H9 (cell line): ENCODE data around the gene CSDE1. TPM values are rescaled to one million over a fixed set of nuclear protein-coding genes. Genes with fewer than 3 reads are reported as not detected.
A peak's percentile ranks its signal among the peaks of the same experiment; 100 is the strongest.
"Not testable (repeated sequence)": the region's sequence is repeated elsewhere in the genome, so short reads cannot be mapped to it uniquely, and the experiment has no call there.

Source experiments
- DNase-seq: peaks from one replicate; pipeline ENCODE4 v3.0.0-alpha.2; 2017
- H2AFZ ChIP-seq: one replicate; pipeline ENCODE4 v1.6.1; 2013; ENCODE audit warnings: mild to moderate bottlenecking, low read length, control low read depth, moderate library complexity
- H2AK5ac ChIP-seq: 2 replicates; pipeline ENCODE4 v1.6.1; 2013; ENCODE audit warnings: low read length, control low read depth, mixed read lengths; ENCODE audit not compliant: insufficient read length
- H2BK120ac ChIP-seq: one replicate; pipeline ENCODE4 v1.6.1; 2013; ENCODE audit warnings: low read depth, mild to moderate bottlenecking, low read length, control low read depth, inconsistent platforms; ENCODE audit not compliant: poor library complexity, severe bottlenecking
- H2BK12ac ChIP-seq: 2 replicates; pipeline ENCODE4 v1.6.1; 2013; ENCODE audit warnings: low read length, control low read depth, mixed read lengths, low read depth; ENCODE audit not compliant: insufficient read length
- H2BK15ac ChIP-seq: 2 replicates; pipeline ENCODE4 v1.6.1; 2013; ENCODE audit warnings: low read depth, low read length, control low read depth
- H2BK20ac ChIP-seq: one replicate; pipeline ENCODE4 v1.6.1; 2013; ENCODE audit warnings: low read depth, mild to moderate bottlenecking, low read length, control low read depth, inconsistent platforms; ENCODE audit not compliant: poor library complexity, severe bottlenecking
- H2BK5ac ChIP-seq: 2 replicates; pipeline ENCODE4 v1.6.1; 2013; ENCODE audit warnings: low read length, control low read depth, mixed read lengths; ENCODE audit not compliant: insufficient read length
- H3K14ac ChIP-seq: 2 replicates; pipeline ENCODE4 v1.6.1; 2013; ENCODE audit warnings: low read length, control low read depth; ENCODE audit not compliant: insufficient read depth
- H3K18ac ChIP-seq: 2 replicates; pipeline ENCODE4 v1.6.1; 2013; ENCODE audit warnings: low read depth, mild to moderate bottlenecking, mixed read lengths, low read length, control low read depth; ENCODE audit not compliant: insufficient read length
- H3K23ac ChIP-seq: 2 replicates; pipeline ENCODE4 v1.6.1; 2013; ENCODE audit warnings: low read length, control low read depth, mixed read lengths, low read depth; ENCODE audit not compliant: insufficient read length
- H3K23me2 ChIP-seq: 2 replicates; pipeline ENCODE4 v1.6.1; 2013; ENCODE audit warnings: low read depth, mild to moderate bottlenecking, mixed read lengths, low read length, control low read depth; ENCODE audit not compliant: insufficient read length, poor library complexity, severe bottlenecking
- H3K27ac ChIP-seq: 2 replicates; pipeline ENCODE4 v1.5.1; 2013; ENCODE audit warnings: low read length, control low read depth, mixed read lengths, low read depth; ENCODE audit not compliant: insufficient read length
- H3K27me3 ChIP-seq: 2 replicates; pipeline ENCODE4 v1.6.1; 2013; ENCODE audit warnings: low read length, control low read depth, inconsistent platforms; ENCODE audit not compliant: insufficient read depth
- H3K4ac ChIP-seq: 2 replicates; pipeline ENCODE4 v1.6.1; 2013; ENCODE audit warnings: low read depth, mild to moderate bottlenecking, control low read depth, inconsistent platforms, low read length, moderate library complexity
- H3K4me1 ChIP-seq: 2 replicates; pipeline ENCODE4 v1.6.1; 2013; ENCODE audit warnings: low read length, control low read depth, inconsistent platforms; ENCODE audit not compliant: insufficient read depth
- H3K4me2 ChIP-seq: 2 replicates; pipeline ENCODE4 v1.6.1; 2013; ENCODE audit warnings: low read length, control low read depth, mixed read lengths; ENCODE audit not compliant: insufficient read length, insufficient read depth
- H3K56ac ChIP-seq: 2 replicates; pipeline ENCODE4 v1.6.1; 2013; ENCODE audit warnings: low read depth, mild to moderate bottlenecking, mixed read lengths, low read length, control low read depth; ENCODE audit not compliant: insufficient read length
- H3K79me1 ChIP-seq: 2 replicates; pipeline ENCODE4 v1.6.1; 2013; ENCODE audit warnings: low read depth, mild to moderate bottlenecking, moderate library complexity, low read length, control low read depth, inconsistent platforms; ENCODE audit not compliant: insufficient read depth, poor library complexity, severe bottlenecking
- H3K79me2 ChIP-seq: 2 replicates; pipeline ENCODE4 v1.6.1; 2013; ENCODE audit warnings: low read length, control low read depth, inconsistent platforms; ENCODE audit not compliant: insufficient read depth
- H3K9ac ChIP-seq: 2 replicates; pipeline ENCODE4 v1.6.1; 2013; ENCODE audit warnings: low read length, control low read depth, mixed read lengths; ENCODE audit not compliant: insufficient read length; ENCODE audit errors: extremely low read depth
- H3K9me3 ChIP-seq: one replicate; pipeline ENCODE4 v1.6.1; 2013; ENCODE audit warnings: low read depth, low read length, inconsistent platforms; ENCODE audit not compliant: control insufficient read depth
- H3T11ph ChIP-seq: one replicate; pipeline ENCODE4 v1.6.1; 2013; ENCODE audit warnings: mild to moderate bottlenecking, low read length, control low read depth, inconsistent platforms
- H4K20me1 ChIP-seq: one replicate; pipeline ENCODE4 v1.6.1; 2013; ENCODE audit not compliant: control insufficient read depth, insufficient read length, insufficient read depth
- H4K5ac ChIP-seq: 2 replicates; pipeline ENCODE4 v1.6.1; 2013; ENCODE audit warnings: low read depth, mild to moderate bottlenecking, mixed read lengths, low read length, control low read depth; ENCODE audit not compliant: insufficient read length
- H4K8ac ChIP-seq: replicated peaks from 2 replicates; pipeline ENCODE4 v1.6.1; 2013; ENCODE audit warnings: low read length, control low read depth, mixed read lengths, low read depth; ENCODE audit not compliant: insufficient read length
- H4K91ac ChIP-seq: 2 replicates; pipeline ENCODE4 v1.6.1; 2013; ENCODE audit warnings: low read depth, mild to moderate bottlenecking, moderate library complexity, mixed read lengths, low read length, control low read depth; ENCODE audit not compliant: insufficient read length
- H3K27ac Mint-ChIP-seq, 3 experiments: 2 replicates in 2 of 3; 3 replicates in 1 of 3; pipeline ENCODE4 v1.8.0; 2020 to 2021; ENCODE audit warnings: mixed read lengths in 3 of 3, mild to moderate bottlenecking in 1 of 3, moderate library complexity in 1 of 3
- H3K27me3 Mint-ChIP-seq: 2 replicates; pipeline ENCODE4 v1.8.0; 2021; ENCODE audit warnings: low read depth, mild to moderate bottlenecking, moderate library complexity, mixed read lengths
- H3K36me3 Mint-ChIP-seq, 3 experiments: 2 replicates in 2 of 3; 3 replicates in 1 of 3; pipeline ENCODE4 v1.8.0; 2020 to 2021; ENCODE audit warnings: low read depth in 3 of 3, mixed read lengths in 3 of 3; ENCODE audit not compliant: insufficient read depth in 1 of 3
- H3K4me1 Mint-ChIP-seq, 2 experiments: 2 replicates each; pipeline ENCODE4 v1.8.0; 2020; ENCODE audit warnings: mixed read lengths in 2 of 2
- H3K4me3 Mint-ChIP-seq, 2 experiments: 2 replicates in 1 of 2; 3 replicates in 1 of 2; pipeline ENCODE4 v1.8.0; 2020 to 2021; ENCODE audit warnings: mild to moderate bottlenecking in 2 of 2, mixed read lengths in 2 of 2, moderate library complexity in 1 of 2
- H3K9me3 Mint-ChIP-seq, 2 experiments: 2 replicates in 1 of 2; 3 replicates in 1 of 2; pipeline ENCODE4 v1.8.0; 2020; ENCODE audit warnings: mild to moderate bottlenecking in 2 of 2, mixed read lengths in 2 of 2, moderate library complexity in 1 of 2
- CTCF ChIP-seq: fragments of 200-600 bp; sonication (generic); conservative IDR thresholded peaks from 3 replicates; pipeline ENCODE4 v1.8.0; 2021; ENCODE audit warnings: antibody characterized with exemption, mild to moderate bottlenecking
- WGBS: extraction: QIAGEN DNeasy Blood & Tissue Kit; methylation state at CpG from one replicate; pipeline ENCODE4 v1.1.7; 2013; ENCODE audit warnings: missing lambda C conversion rate, low lambda C conversion rate, mixed read lengths; ENCODE audit not compliant: insufficient read length; ENCODE audit errors: extremely low coverage; 5-methylcytosine and 5-hydroxymethylcytosine counted together
- total RNA-seq: library from RNA; stranded (reverse); gene quantifications from 2 replicates; pipeline ENCODE4 v1.2.1, GENCODE V29; 2021

CSDE1 gene
- total RNA-seq, 1 experiment from 2014 or later: 645 TPM

GRCh38 chr1:114779722-114780121 lies 21.9 kb upstream of the CSDE1 start:
- H2AFZ ChIP-seq: no peak overlapping the region
- H3K23me2 ChIP-seq: peaks cover 2% of the 10 kb centered on the region
- no peak overlapping the region for H4K91ac ChIP-seq
- no peaks in the 10 kb centered on the region for H3K9me3 ChIP-seq
- H2BK12ac ChIP-seq: no peak overlapping the region
- no peak overlapping the region for H3K56ac ChIP-seq
- H3K79me1 ChIP-seq: no peaks in the 10 kb centered on the region
- Mint-ChIP-seq H3K4me3 (peak overlapping the region; percentile 99), H3K27me3 (peaks cover 37% of the 10 kb centered on the region), H3K27ac (peak overlapping the region in 1 of 3 experiments; percentile 99; a peak in 3 of 7 replicates), H3K4me1 (peaks cover 3 to 7% of the 10 kb centered on the region in 2 experiments; a peak in 2 of 4 replicates), H3K9me3 (no peaks in the 10 kb centered on the region; a peak in 1 of 5 replicates), H3K36me3 (peaks cover 28 to 38% (median 33%) of the 10 kb centered on the region in 3 experiments)
- H2AK5ac ChIP-seq: no peak overlapping the region
- H2BK5ac ChIP-seq: no peak overlapping the region
- no peak overlapping the region for H4K5ac ChIP-seq
- no peak overlapping the region for H2BK20ac ChIP-seq
- H3K27ac ChIP-seq: peak overlapping the region; percentile 2
- H3K4ac ChIP-seq: no peak overlapping the region
- no peak overlapping the region for H3K14ac ChIP-seq
- H2BK15ac ChIP-seq: no peak overlapping the region
- H4K20me1 ChIP-seq: no peaks in the 10 kb centered on the region
- no peak overlapping the region for H3K18ac ChIP-seq
- no peak for DNase-seq
- H3K23ac ChIP-seq: no peak overlapping the region
- no peak overlapping the region for H2BK120ac ChIP-seq
- H3K4me2 ChIP-seq: peak overlapping the region; percentile 97
- no peak for TF ChIP-seq CTCF
- H3K9ac ChIP-seq: peak overlapping the region; percentile 96
- H3K79me2 ChIP-seq: no peaks in the 10 kb centered on the region; the same call in 1 of the 2 replicates
- H4K8ac ChIP-seq: no peak overlapping the region
- no peak overlapping the region for H3T11ph ChIP-seq
- no peaks in the 10 kb centered on the region for H3K4me1 ChIP-seq
- H3K27me3 ChIP-seq: no peaks in the 10 kb centered on the region

- H3K27me3 Mint-ChIP-seq, H3K4me1 Mint-ChIP-seq, H3K27ac ChIP-seq, H2BK15ac ChIP-seq, H2BK20ac ChIP-seq, H3K4me3 Mint-ChIP-seq, H3K23ac ChIP-seq, H4K91ac ChIP-seq, DNase-seq, H3K79me2 ChIP-seq, H3K79me1 ChIP-seq, H3K18ac ChIP-seq, H3K9me3 ChIP-seq, H3K4ac ChIP-seq, H4K5ac ChIP-seq, H2AFZ ChIP-seq, H2AK5ac ChIP-seq, H2BK120ac ChIP-seq, H3K23me2 ChIP-seq, H3K14ac ChIP-seq, H4K20me1 ChIP-seq, H3K4me2 ChIP-seq, H3T11ph ChIP-seq, H3K27me3 ChIP-seq, H4K8ac ChIP-seq, H3K9me3 Mint-ChIP-seq, H3K9ac ChIP-seq, H3K27ac Mint-ChIP-seq, H3K4me1 ChIP-seq, H2BK5ac ChIP-seq, H3K56ac ChIP-seq, H2BK12ac ChIP-seq: not testable (repeated sequence)
- peaks cover 28 to 56% (median 47%) of the 10 kb centered on the region in 3 experiments for H3K36me3 Mint-ChIP-seq
- no CpG with 5 or more reads among the region's 4 CpGs for WGBS
These were observed 18.9 kb upstream of the CSDE1 start for GRCh38 chr1:114776726-114777125.
